GM19240 (cell line): ENCODE results near the gene IGBP1.
A peak's percentile ranks its signal among the peaks of the same experiment; 100 is the strongest.
"Not testable (repeated sequence)": the region's sequence is repeated elsewhere in the genome, so short reads cannot be mapped to it uniquely, and the experiment has no call there.

ENCODE experiments used
- DNase-seq: peaks from one replicate; pipeline ENCODE4 v3.0.0; 2011; ENCODE audit warnings: low spot score; ENCODE audit not compliant: insufficient read length

The IGBP1 gene

GRCh38 chrX:70133303-70134115, at the start of gene IGBP1:
Gene IGBP1 (plus strand): TSS chrX:70133447. CDS start chrX:70133948, 501 bp downstream.
- peak; percentile 48 for DNase-seq

- no peak for DNase-seq
Observed at GRCh38 chrX:70084592-70085240, 48.5 kb upstream of the IGBP1 start.

GRCh38 chrX:70087857-70088630, 45.2 kb upstream of the IGBP1 start:
- DNase-seq = no peak

- DNase-seq = no peak
Observed at GRCh38 chrX:70088751-70089150, 44.5 kb upstream of the IGBP1 start.

GRCh38 chrX:70089604-70090297, 43.5 kb upstream of the IGBP1 start:
- no peak for DNase-seq

- no peak for DNase-seq
Observed at GRCh38 chrX:70092247-70092646, 41.0 kb upstream of the IGBP1 start.

- no peak for DNase-seq
Observed at GRCh38 chrX:70096052-70096451, 37.2 kb upstream of the IGBP1 start.

- no peak for DNase-seq
Observed at GRCh38 chrX:70105229-70105628, 28.0 kb upstream of the IGBP1 start.

- DNase-seq = not testable (repeated sequence)
Observed at GRCh38 chrX:70111436-70112026, 21.7 kb upstream of the IGBP1 start.

- no peak for DNase-seq
Observed at GRCh38 chrX:70117738-70118137, 15.5 kb upstream of the IGBP1 start.

GRCh38 chrX:70123014-70123413, 10.2 kb upstream of the IGBP1 start:
- not testable (repeated sequence) for DNase-seq

- DNase-seq = no peak
Observed at GRCh38 chrX:70124678-70125077, 8.6 kb upstream of the IGBP1 start.

- DNase-seq = no peak
Observed at GRCh38 chrX:70128071-70128470, 5.2 kb upstream of the IGBP1 start.

- no peak for DNase-seq
Observed at GRCh38 chrX:70129816-70130215, 3.4 kb upstream of the IGBP1 start.

- no peak for DNase-seq
Observed at GRCh38 chrX:70132224-70132623, 1.0 kb upstream of the IGBP1 start.

GRCh38 chrX:70132877-70133302, 357 bp upstream of the IGBP1 start:
- no peak for DNase-seq

- no peak for DNase-seq
Observed at GRCh38 chrX:70134116-70134477, 850 bp downstream of the IGBP1 start.

GRCh38 chrX:70138622-70139021, 5.4 kb downstream of the IGBP1 start:
- no peak for DNase-seq

GRCh38 chrX:70139736-70140135, 6.5 kb downstream of the IGBP1 start:
- no peak for DNase-seq

- DNase-seq = no peak
Observed at GRCh38 chrX:70141373-70141772, 8.1 kb downstream of the IGBP1 start.
